Amniotic epithelial cell (primary cell): ENCODE measurements around the gene THADA.
"Not testable (repeated sequence)": the region's sequence is repeated elsewhere in the genome, so short reads cannot be mapped to it uniquely, and the experiment has no call there.

Source experiments
- DNase-seq: peaks from one replicate; pipeline ENCODE4 v3.0.0-alpha.2; 2010; ENCODE audit warnings: low read depth

The THADA gene

GRCh38 chr2:43605079-43605655 is 9.3 kb upstream of the THADA start:
- DNase-seq, result peak; percentile 62

- DNase-seq, result no peak
Observed at GRCh38 chr2:43604674-43605073, 8.8 kb upstream of the THADA start.

GRCh38 chr2:43600596-43600995 is 4.8 kb upstream of the THADA start:
- not testable (repeated sequence) for DNase-seq

- DNase-seq, result no peak
Observed at GRCh38 chr2:43594875-43595274, 963 bp downstream of the THADA start.

GRCh38 chr2:43593254-43593653 is 2.6 kb downstream of the THADA start:
- DNase-seq, result no peak

- DNase-seq, result no peak
Observed at GRCh38 chr2:43592443-43592842, 3.4 kb downstream of the THADA start.

GRCh38 chr2:43585708-43586107 is 10.1 kb downstream of the THADA start:
- DNase-seq, result no peak

- DNase-seq, result no peak
Observed at GRCh38 chr2:43579275-43579981, 16.4 kb downstream of the THADA start.

GRCh38 chr2:43576981-43577892 is 18.6 kb downstream of the THADA start:
- DNase-seq, result peak; percentile 79

- no peak for DNase-seq
Observed at GRCh38 chr2:43572244-43572643, 23.6 kb downstream of the THADA start.

GRCh38 chr2:43569921-43570320 is 25.9 kb downstream of the THADA start:
- no peak for DNase-seq

- no peak for DNase-seq
Observed at GRCh38 chr2:43568228-43568627, 27.6 kb downstream of the THADA start.

GRCh38 chr2:43566461-43566729 is 29.4 kb downstream of the THADA start:
- no peak for DNase-seq

GRCh38 chr2:43563679-43564078 is 32.2 kb downstream of the THADA start:
- no peak for DNase-seq

GRCh38 chr2:43560231-43560547 is 35.6 kb downstream of the THADA start:
- no peak for DNase-seq

- no peak for DNase-seq
Observed at GRCh38 chr2:43559391-43560230, 36.2 kb downstream of the THADA start.

GRCh38 chr2:43557196-43557595 is 38.6 kb downstream of the THADA start:
- no peak for DNase-seq

- DNase-seq, result no peak
Observed at GRCh38 chr2:43556256-43556655, 39.6 kb downstream of the THADA start.

GRCh38 chr2:43553341-43553855 is 42.4 kb downstream of the THADA start:
- DNase-seq, result no peak

- no peak for DNase-seq
Observed at GRCh38 chr2:43551990-43552389, 43.8 kb downstream of the THADA start.

GRCh38 chr2:43548381-43548780 is 47.5 kb downstream of the THADA start:
- not testable (repeated sequence) for DNase-seq

- DNase-seq, result peak; percentile 56
Observed at GRCh38 chr2:43542285-43542933, 53.4 kb downstream of the THADA start.
